ENCODE measurements around the gene CNOT11. TPM values are rescaled to one million over a fixed set of nuclear protein-coding genes. Genes with fewer than 3 reads are reported as not detected.
A peak's percentile ranks its signal among the peaks of the same experiment; 100 is the strongest.

Gene CNOT11
- total and polyA plus RNA-seq, 2 of the 13 experiments (the other 11 are each of a cell fraction or from before 2014, with no cell fraction given) = 114 to 209 TPM

DNA sequence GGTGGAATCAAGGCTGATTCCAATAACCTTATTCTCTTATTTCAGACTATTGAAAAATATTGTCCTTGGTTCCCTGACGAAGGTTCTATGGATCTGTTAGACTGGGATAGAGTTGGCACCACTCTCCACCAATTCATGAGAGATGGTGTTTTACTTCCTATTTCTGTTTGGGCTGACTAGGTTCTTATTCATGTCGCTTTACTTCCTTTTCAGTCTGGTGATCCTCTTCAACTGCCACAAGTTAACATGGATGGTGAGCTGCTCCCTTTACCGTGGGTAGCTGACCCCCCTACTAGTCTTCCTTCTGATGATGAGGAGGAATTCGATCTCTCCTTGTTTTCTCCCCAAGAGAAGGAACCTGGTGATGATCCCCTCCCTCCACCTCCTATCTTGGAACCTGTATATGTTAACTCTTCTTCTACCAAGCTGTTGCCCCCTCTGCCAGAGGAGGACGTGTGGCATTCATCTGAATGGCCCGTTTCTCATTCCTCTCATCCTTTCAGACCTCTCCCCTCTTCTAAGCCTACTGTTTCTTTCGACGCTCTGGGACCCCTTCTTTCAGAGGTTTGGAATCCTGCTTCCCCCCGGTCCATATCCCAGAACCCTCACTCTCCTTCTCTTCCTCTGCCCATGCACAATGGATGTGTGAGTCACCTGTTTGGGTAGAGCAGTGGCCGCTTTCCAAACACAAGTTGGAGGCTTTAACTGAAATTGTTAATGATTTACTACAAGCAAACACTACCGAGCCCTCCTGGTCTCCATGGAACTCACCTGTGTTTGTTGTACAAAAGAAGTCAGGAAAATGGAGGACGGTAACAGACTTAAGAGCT, 13.5 kb upstream of the CNOT11 start (continued):
- no peak for TF ChIP-seq ZFP82 (CRISPR knock-in tag; IDR thresholded peaks at IDR 0.05; ENCODE audit: borderline replicate concordance)
- TF ChIP-seq TP53 (CRISPR knock-in tag; conservative IDR thresholded peaks at IDR 0.05) = no peak
- TF ChIP-seq ZIK1 (CRISPR knock-in tag; IDR thresholded peaks at IDR 0.05; ENCODE audit: borderline replicate concordance, low read depth) = no peak
- no peak; the same call in 1 of the 2 replicates for TF ChIP-seq ZBTB7A (CRISPR knock-in tag; IDR thresholded peaks at IDR 0.05)
- TF ChIP-seq ZNF260 (CRISPR knock-in tag; IDR thresholded peaks at IDR 0.05; ENCODE audit: borderline replicate concordance, low read depth) = no peak
- TF ChIP-seq MED8 (CRISPR knock-in tag; IDR thresholded peaks at IDR 0.05; ENCODE audit: insufficient replicate concordance) = no peak
- peak; percentile 45; the same call in 1 of the 2 replicates for TF ChIP-seq CBX5 (CRISPR knock-in tag; IDR thresholded peaks at IDR 0.05; ENCODE audit: borderline replicate concordance)
- TF ChIP-seq SRF (IDR thresholded peaks at IDR 0.05; ENCODE audit: low read depth, low read length) = no peak
- TF ChIP-seq, protein P1, sequence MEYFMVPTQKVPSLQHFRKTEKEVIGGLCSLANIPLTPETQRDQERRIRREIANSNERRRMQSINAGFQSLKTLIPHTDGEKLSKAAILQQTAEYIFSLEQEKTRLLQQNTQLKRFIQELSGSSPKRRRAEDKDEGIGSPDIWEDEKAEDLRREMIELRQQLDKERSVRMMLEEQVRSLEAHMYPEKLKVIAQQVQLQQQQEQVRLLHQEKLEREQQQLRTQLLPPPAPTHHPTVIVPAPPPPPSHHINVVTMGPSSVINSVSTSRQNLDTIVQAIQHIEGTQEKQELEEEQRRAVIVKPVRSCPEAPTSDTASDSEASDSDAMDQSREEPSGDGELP (IDR thresholded peaks at IDR 0.05; ENCODE audit: borderline replicate concordance, low read depth) = peak; percentile 93
- peak; percentile 41; the same call in 1 of the 2 replicates for TF ChIP-seq ETV5 (CRISPR knock-in tag; IDR thresholded peaks at IDR 0.05; ENCODE audit: borderline replicate concordance)
- TF ChIP-seq FOSL1 (CRISPR knock-in tag; IDR thresholded peaks at IDR 0.05; ENCODE audit: borderline replicate concordance) = peak; percentile 57; the same call in 1 of the 2 replicates
- TF ChIP-seq MTF2 (CRISPR knock-in tag; IDR thresholded peaks at IDR 0.05; ENCODE audit: borderline replicate concordance) = 0 out of 2 replicates have a peak, but pooled peaks have one; percentile 23
- TF ChIP-seq, protein P2, sequence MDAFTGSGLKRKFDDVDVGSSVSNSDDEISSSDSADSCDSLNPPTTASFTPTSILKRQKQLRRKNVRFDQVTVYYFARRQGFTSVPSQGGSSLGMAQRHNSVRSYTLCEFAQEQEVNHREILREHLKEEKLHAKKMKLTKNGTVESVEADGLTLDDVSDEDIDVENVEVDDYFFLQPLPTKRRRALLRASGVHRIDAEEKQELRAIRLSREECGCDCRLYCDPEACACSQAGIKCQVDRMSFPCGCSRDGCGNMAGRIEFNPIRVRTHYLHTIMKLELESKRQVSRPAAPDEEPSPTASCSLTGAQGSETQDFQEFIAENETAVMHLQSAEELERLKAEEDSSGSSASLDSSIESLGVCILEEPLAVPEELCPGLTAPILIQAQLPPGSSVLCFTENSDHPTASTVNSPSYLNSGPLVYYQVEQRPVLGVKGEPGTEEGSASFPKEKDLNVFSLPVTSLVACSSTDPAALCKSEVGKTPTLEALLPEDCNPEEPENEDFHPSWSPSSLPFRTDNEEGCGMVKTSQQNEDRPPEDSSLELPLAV (CRISPR knock-in tag; conservative IDR thresholded peaks at IDR 0.05; ENCODE audit: low read depth) = no peak
- TF ChIP-seq ZNF615 (CRISPR knock-in tag; IDR thresholded peaks at IDR 0.05; ENCODE audit: borderline replicate concordance) = no peak
- TF ChIP-seq RXRA (CRISPR knock-in tag; IDR thresholded peaks at IDR 0.05) = no peak
- no peak for TF ChIP-seq FIP1L1 (IDR thresholded peaks at IDR 0.05; ENCODE audit: borderline replicate concordance, insufficient read depth, low read depth, low read length)
- peak; percentile 89 for TF ChIP-seq POLR2G (IDR thresholded peaks at IDR 0.05; ENCODE audit: low read depth, low read length)
- no peak for TF ChIP-seq KAT2B (IDR thresholded peaks at IDR 0.05; ENCODE audit: borderline replicate concordance, low read depth, low read length)
- TF ChIP-seq CBX2 (IDR thresholded peaks at IDR 0.05; ENCODE audit: low read depth, low read length) = no peak
- no peak for TF ChIP-seq CBX2 (CRISPR knock-in tag; IDR thresholded peaks at IDR 0.05; ENCODE audit: low read depth)
- TF ChIP-seq TAF1 (CRISPR knock-in tag; IDR thresholded peaks at IDR 0.05) = peak; percentile 73; the same call in 1 of the 2 replicates
- no peak for TF ChIP-seq ZBTB21 (CRISPR knock-in tag; IDR thresholded peaks at IDR 0.05)
- TF ChIP-seq, protein P3, sequence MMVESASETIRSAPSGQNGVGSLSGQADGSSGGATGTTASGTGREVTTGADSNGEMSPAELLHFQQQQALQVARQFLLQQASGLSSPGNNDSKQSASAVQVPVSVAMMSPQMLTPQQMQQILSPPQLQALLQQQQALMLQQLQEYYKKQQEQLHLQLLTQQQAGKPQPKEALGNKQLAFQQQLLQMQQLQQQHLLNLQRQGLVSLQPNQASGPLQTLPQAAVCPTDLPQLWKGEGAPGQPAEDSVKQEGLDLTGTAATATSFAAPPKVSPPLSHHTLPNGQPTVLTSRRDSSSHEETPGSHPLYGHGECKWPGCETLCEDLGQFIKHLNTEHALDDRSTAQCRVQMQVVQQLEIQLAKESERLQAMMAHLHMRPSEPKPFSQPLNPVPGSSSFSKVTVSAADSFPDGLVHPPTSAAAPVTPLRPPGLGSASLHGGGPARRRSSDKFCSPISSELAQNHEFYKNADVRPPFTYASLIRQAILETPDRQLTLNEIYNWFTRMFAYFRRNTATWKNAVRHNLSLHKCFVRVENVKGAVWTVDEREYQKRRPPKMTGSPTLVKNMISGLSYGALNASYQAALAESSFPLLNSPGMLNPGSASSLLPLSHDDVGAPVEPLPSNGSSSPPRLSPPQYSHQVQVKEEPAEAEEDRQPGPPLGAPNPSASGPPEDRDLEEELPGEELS (CRISPR knock-in tag; IDR thresholded peaks at IDR 0.05) = peak; percentile 67
- TF ChIP-seq NCOR1 (IDR thresholded peaks at IDR 0.05; ENCODE audit: borderline replicate concordance, low read length) = peak; percentile 56; the same call in 1 of the 2 replicates
- TF ChIP-seq SRSF4 (IDR thresholded peaks at IDR 0.05; ENCODE audit: low read depth, low read length, poor library complexity, severe bottlenecking) = no peak

Data from HepG2 (cell line).